Thoracic aorta (tissue), 2 donors: ENCODE measurements around the gene PHC2. TPM values are rescaled to one million over a fixed set of nuclear protein-coding genes. Genes with fewer than 3 reads are reported as not detected.

ENCODE experiments used
- ATAC-seq: fragments of 150-250 bp; one replicate; pipeline ENCODE4 v1.8.0; 2017; ENCODE audit warnings: low read depth; ENCODE audit not compliant: insufficient number of reproducible peaks, low FRiP score
- DNase-seq: peaks from one replicate; pipeline ENCODE4 v3.0.0-alpha.2; 2020; ENCODE audit warnings: low spot score
- H3K27ac ChIP-seq, 2 donors: fragments of 200-600 bp; sonication (generic); 1 replicate in 1 of 2; 2 replicates in 1 of 2; pipeline ENCODE4 v1.5.1; 2016; ENCODE audit warnings: mild to moderate bottlenecking in 2 of 2, moderate library complexity in 2 of 2
- H3K27me3 ChIP-seq: fragments of 200-600 bp; sonication (generic); replicated peaks from 2 replicates; pipeline ENCODE4 v1.6.0; 2016; ENCODE audit warnings: mild to moderate bottlenecking; ENCODE audit not compliant: insufficient read depth
- H3K36me3 ChIP-seq: fragments of 200-600 bp; sonication (generic); one replicate; pipeline ENCODE4 v1.5.1; 2016
- H3K4me1 ChIP-seq, 2 donors: fragments of 200-600 bp; sonication (generic); 1 replicate in 1 of 2; 2 replicates in 1 of 2; pipeline versions ENCODE4 v1.5.1 to v1.6.0; 2016; ENCODE audit warnings: low read depth in 2 of 2, mild to moderate bottlenecking in 1 of 2; ENCODE audit not compliant: control insufficient read depth in 1 of 2
- H3K4me3 ChIP-seq: fragments of 200-600 bp; sonication (generic); 2 replicates; pipeline ENCODE4 v1.5.1; 2016; ENCODE audit warnings: mild to moderate bottlenecking
- H3K9me3 ChIP-seq: fragments of 200-600 bp; sonication (generic); 2 replicates; pipeline ENCODE4 v1.5.1; 2016
- CTCF ChIP-seq: fragments of 200-600 bp; sonication (generic); IDR thresholded peaks from one replicate; pipeline ENCODE4 v1.5.1; 2019; ENCODE audit warnings: antibody characterized with exemption
- total RNA-seq, 2 donors: library from RNA; depleted of rRNA; stranded (reverse); fragments of >200 nt; gene quantifications; one replicate each; pipeline versions ENCODE4 v1.1.0 to v1.2.3, GENCODE V29; 2016

PHC2 gene
- total RNA-seq, 2 donors from 2014 or later: 174 to 238 TPM

GRCh38 chr1:33346533-33346926 lies 84.4 kb downstream of the PHC2 start:
- Histone ChIP-seq H3K27ac (peak overlapping the region; percentile 95 to 97), H3K9me3 (no peaks in the 10 kb centered on the region), H3K4me1 (peaks cover 53 to 71% of the 10 kb centered on the region in 2 donors), H3K27me3 (no peaks in the 10 kb centered on the region), H3K36me3 (peaks cover 2% of the 10 kb centered on the region), H3K4me3 (peak overlapping the region; percentile 96)
- no peak for TF ChIP-seq CTCF
- no peak for DNase-seq
- no peak for ATAC-seq

- ATAC-seq (no peak), DNase-seq (no peak)
- H3K4me3 ChIP-seq: peak overlapping the region; percentile 96
- peaks cover 68 to 77% of the 10 kb centered on the region in 2 donors for H3K4me1 ChIP-seq
- no peaks in the 10 kb centered on the region for H3K27me3 ChIP-seq
- H3K9me3 ChIP-seq: no peaks in the 10 kb centered on the region
- H3K36me3 ChIP-seq: peaks cover 5% of the 10 kb centered on the region
- peak overlapping the region; percentile 95 to 97 for H3K27ac ChIP-seq
- no peak for TF ChIP-seq CTCF
Observed at GRCh38 chr1:33344896-33345560, 85.9 kb downstream of the PHC2 start.

GRCh38 chr1:33343539-33343938 lies 87.4 kb downstream of the PHC2 start:
- no peak for ATAC-seq

GRCh38 chr1:33342041-33342723 lies 88.7 kb downstream of the PHC2 start:
- ATAC-seq (no peak), DNase-seq (no peak)
- TF ChIP-seq CTCF: no peak
- Histone ChIP-seq H3K4me3 (peak overlapping the region; percentile 24), H3K9me3 (no peaks in the 10 kb centered on the region), H3K4me1 (peaks cover 87 to 98% of the 10 kb centered on the region in 2 donors), H3K36me3 (peaks cover 5% of the 10 kb centered on the region), H3K27me3 (no peaks in the 10 kb centered on the region), H3K27ac (peak overlapping the region; percentile 61 to 95)

More at GRCh38 chr1:33343539-33343938, 87.4 kb downstream of the PHC2 start:
- no peak for TF ChIP-seq CTCF
- H3K36me3 ChIP-seq: peaks cover 5% of the 10 kb centered on the region
- peaks cover 81 to 92% of the 10 kb centered on the region in 2 donors for H3K4me1 ChIP-seq
- no peaks in the 10 kb centered on the region for H3K27me3 ChIP-seq
- no peak overlapping the region for H3K4me3 ChIP-seq
- peak overlapping the region; percentile 95 to 97 for H3K27ac ChIP-seq
- no peak for DNase-seq
- no peaks in the 10 kb centered on the region for H3K9me3 ChIP-seq

GRCh38 chr1:33341190-33341589 lies 89.7 kb downstream of the PHC2 start:
- ATAC-seq: no peak
- no peak for TF ChIP-seq CTCF
- Histone ChIP-seq H3K36me3 (peaks cover 5% of the 10 kb centered on the region), H3K4me3 (peak overlapping the region; percentile 20), H3K4me1 (peaks cover 96 to 100% of the 10 kb centered on the region in 2 donors), H3K27ac (peak overlapping the region; percentile 95), H3K27me3 (no peaks in the 10 kb centered on the region), H3K9me3 (no peaks in the 10 kb centered on the region)
- no peak for DNase-seq
